ENCODE results near the gene CASR.

- TF ChIP-seq NFIC (IDR thresholded peaks at IDR 0.05) = no peak
- no peak for TF ChIP-seq YY1 (IDR thresholded peaks at IDR 0.05; ENCODE audit: low read depth)
Observed at GRCh38 chr3:122318620-122319019, 135.2 kb downstream of the CASR start.
